IPS-11a (cell line): ENCODE data around the gene PPIG.
"Not testable (repeated sequence)": the region's sequence is repeated elsewhere in the genome, so short reads cannot be mapped to it uniquely, and the experiment has no call there.

Experiments
- H3K4me3 ChIP-seq: one replicate; pipeline ENCODE4 v1.5.1; 2013; ENCODE audit warnings: low read depth, low read length, control low read depth

PPIG gene

DNA sequence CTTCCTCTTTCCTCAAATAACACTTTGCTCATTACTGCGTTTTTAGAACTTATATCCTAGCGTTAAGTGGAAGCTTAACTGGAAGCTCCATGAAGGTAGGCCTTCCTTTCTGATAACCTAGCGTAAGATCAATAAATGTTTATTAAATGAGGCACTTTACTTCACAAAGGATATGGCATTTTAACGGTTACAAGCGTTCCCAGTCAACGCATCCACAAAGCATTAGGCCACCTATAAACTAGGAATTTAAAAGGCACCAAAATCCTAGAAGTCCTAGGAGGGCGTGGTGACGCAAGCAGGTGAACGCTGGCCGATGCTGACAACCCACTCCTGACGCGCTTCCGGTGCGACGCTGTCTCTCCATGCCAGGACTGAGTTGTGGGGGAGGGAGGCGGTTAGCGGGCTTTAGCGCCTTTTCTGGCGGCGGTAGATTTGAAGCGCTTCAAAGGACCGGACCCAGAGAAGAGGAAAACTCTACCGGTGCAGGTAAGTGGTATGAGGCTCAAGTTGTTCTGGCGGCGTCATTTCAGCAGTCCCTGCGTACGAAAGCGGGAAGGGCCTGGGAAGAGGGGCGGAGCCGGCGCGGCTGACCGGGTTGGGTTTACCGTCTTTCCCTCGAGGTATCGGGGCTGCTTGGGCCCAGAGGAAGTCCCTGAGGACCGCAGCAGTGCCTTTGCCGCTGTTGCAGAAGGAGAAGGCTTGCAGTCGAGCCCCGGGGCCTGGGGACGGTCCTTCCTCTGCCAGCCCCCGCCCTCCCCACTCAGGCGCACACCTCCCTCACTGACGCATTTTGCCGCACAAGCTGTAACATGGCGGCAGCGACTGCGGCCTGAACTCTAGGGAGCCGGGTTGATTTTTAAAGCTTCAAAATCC lies at the start of gene PPIG:
TSS of gene PPIG (plus strand) at position 347 of the 873 bp plus-strand sequence. CDS start 19,691 bp downstream, outside the sequence.
- H3K4me3 ChIP-seq, result peak within 1 kb of the TSS; percentile 96

DNA sequence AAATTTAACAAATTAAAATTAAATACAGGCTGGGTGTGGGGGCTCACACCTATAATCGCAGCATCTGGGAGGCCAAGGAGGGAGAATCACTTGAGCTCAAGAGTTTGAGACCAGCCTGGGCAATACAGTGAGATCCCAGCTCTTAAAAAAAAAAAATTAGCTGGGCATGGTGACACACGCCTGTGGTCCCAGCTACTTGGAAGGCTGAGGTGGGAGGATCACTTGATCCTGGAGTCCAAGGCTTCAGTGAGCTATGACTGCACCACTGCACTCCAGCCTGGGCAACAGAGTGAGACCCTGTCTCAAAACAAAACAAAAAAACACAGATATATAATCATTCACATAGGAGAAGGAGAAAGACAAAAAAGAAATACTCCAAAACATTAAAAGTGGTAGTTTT lies 44.7 kb upstream of the PPIG start:
- not testable (repeated sequence) for H3K4me3 ChIP-seq

DNA sequence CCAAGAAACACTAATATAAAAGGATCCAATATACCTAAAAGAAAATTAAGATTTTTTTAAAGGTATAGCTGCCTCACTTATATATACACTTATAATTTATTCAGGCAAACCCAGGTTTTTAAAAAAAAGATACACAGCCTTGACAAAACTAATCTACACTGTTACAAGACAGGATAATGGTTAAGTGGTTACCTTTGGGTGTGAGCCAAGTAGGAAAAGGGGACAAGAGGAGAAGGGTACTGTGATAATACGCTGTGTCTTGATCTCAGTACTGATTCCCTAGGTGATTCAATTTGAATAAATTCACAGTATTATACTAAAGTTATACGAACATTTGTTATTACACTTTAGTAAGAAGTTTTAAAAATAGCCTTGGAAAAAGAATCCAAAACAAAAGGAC lies 44.0 kb upstream of the PPIG start:
- no peak overlapping the region for H3K4me3 ChIP-seq

DNA sequence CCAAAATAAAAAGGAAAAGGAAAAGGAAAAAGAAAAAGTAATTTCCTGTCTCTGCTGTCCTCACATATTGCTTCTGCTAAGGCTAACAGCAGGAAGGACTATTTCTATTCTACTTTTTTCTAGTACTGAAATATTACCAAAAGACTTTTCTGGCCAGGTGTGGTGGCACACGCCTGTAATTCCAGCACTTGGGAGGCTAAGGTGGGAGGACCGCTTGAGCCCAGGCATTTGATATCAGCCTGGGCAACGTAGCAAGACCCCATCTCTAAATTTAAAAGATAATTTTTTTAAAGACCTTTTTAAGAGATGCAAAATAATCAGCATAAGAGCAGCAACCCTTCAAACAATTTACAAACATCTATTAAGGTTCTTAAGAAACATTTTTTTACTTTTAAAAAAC lies 41.7 kb upstream of the PPIG start:
- no peak overlapping the region for H3K4me3 ChIP-seq

DNA sequence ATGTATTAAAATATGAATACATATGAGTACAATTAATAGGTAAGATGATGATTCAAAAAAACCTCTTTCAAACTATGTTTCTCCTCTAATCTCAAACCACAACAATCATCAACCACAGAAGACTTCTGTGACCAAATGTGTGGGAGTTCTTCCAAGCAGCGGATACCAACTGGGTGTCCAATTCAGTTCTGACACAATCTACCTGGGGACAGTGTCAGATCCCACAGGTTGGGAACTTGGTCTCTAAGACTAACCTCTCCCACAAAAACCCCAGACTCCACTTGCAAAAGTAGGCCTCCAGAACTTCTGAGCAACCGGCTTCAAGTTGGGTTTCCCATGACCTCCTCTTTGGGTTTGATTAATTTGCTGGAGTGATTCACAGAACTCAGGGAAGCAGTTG lies 37.4 kb upstream of the PPIG start:
- no peak overlapping the region for H3K4me3 ChIP-seq

DNA sequence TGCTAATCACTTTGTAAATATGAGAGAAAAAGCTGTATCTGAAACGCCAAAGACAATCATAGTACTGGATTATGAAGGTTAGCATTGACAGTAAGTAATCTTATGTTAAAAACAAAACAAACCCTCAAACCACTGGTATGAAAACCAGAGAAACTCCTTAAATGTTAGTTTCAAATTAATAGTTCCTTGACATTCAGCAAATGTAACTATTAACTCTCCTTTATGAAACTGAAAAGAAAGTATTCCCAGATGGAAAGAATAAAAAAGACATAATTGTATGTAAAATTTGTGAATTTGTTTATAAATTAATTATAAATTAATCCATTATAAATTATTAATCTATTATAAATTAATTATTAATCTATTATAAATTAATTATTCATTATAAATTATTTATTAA lies 22.8 kb upstream of the PPIG start:
- no peak overlapping the region for H3K4me3 ChIP-seq

DNA sequence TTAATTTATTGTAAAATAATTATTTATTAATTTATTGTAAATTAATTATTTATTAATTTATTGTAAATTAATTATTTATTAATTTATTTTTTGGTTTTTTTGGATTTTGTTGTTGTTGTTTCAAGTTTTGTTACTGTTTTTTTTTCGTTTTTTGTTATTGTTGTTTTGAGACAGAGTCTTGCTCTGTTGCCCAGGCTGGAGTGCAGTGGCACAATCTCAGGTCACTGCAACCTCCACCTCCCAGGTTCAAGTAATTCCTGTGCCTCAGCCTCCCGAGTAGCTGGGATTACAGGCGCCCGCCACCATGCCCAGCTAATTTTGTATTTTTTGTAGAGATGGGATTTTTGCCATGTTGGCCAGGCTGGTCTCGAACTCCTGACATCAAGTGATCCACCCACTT lies 22.1 kb upstream of the PPIG start:
- H3K4me3 ChIP-seq, result not testable (repeated sequence)

DNA sequence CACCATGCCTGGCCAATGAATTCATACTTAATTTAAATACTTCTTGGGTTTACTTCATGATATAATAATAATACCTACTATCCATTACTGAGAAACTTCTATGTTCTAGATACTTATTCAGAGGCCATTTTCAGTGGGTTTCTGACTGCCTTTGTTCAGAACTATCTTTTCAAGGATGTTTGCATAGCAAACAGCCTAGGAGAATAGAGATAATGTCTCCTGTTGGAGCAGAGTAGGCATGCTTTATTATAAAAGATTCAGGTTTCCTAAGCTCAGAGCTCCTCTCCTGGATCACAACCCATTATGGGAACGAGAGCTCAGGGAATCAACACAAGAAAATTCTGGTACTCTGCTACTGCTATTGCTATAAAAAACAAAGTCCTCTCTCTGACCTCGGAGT lies 21.6 kb upstream of the PPIG start:
- H3K4me3 ChIP-seq, result no peak overlapping the region

DNA sequence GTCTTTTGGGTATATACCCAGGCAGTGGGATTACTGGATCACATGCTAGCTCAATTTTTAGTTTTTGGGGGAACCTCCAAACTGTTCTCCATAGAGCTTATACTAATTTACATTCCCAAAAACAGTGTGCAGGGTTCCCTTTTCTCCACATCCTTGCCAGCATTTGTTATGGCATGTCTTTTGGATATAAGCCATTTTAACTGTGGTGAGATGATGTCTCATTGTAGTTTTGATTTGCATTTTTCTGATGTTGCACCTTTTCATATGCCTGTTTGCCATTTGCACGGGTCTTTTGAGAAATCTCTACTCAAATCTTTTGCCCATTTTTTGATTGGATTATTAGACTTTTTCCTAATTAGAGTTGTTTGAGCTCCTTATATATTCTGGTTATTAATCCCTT lies 18.5 kb upstream of the PPIG start:
- no peak overlapping the region for H3K4me3 ChIP-seq

DNA sequence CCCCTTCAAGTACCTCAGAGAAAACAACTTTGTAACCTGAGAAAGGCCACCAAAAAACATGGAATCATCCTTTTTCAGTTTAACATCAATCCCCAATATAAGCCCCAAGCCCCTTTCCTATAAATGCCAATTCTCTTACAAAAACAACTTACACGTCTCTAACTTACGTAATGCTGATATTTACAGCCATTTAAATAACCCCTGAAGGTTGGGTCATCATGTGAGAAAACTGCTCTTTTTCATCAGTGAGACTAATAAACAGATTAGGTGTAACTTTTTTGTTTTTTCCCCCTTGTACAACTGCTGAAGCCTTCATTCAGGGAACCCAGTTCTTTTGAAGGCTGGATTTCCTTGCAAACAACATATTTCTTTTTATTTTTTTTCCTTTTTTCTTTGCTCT lies 14.2 kb upstream of the PPIG start:
- no peak overlapping the region for H3K4me3 ChIP-seq

DNA sequence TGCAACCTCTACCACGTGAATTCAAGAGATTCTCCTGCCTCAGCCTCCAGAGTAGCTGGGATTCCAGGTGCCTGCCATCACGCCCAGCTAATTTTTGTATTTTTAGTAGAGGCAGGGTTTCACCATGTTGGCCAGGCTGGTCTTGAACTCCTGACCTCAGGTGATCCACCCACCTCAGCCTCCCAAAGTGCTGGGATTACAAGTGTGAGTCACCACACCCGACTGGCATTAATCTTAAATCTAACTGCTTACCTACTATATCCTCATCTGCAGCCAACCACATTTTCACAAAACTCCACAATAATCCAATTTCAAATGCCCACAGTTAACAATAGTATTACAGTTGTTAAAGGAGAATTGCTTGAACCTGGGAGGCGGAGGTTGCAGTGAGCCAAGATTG lies 13.4 kb upstream of the PPIG start:
- H3K4me3 ChIP-seq, result not testable (repeated sequence)

DNA sequence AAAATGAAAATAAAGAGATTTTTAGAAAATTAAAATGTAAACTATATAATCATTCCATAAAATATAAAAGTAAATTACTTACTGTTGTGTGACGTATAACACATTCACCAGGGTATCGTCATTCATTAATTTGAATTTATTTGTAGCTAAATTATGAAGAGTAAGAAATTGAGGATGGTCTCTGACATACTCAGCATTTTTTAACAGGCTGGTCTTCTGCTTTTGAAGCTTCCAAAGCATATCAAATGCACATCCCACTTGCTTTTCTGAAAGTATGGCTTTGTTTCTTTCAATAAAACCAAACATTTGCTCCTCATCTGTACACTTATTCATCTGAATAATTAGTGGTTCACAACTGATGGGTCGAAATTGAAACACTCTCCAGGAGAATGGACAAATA lies 12.6 kb upstream of the PPIG start:
- H3K4me3 ChIP-seq, result no peak overlapping the region

DNA sequence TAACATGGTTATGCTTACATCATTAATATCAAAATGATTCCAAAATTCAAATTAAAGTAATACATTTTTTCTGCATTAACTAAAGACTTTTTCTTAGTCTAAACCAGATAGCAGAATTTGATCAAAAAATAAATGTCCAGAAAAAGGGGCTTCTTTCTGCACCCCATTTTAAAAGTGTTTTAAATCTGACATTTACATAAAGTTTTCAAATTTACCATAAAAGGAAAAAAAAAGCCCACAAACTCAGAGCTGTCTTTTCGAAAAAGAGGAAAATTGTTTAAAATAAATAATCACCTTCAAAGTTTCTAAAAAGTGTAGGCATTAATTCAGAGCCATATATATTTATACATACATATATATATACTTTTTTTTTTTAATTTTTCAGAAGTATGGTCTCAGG lies 12.0 kb upstream of the PPIG start:
- no peak overlapping the region for H3K4me3 ChIP-seq

DNA sequence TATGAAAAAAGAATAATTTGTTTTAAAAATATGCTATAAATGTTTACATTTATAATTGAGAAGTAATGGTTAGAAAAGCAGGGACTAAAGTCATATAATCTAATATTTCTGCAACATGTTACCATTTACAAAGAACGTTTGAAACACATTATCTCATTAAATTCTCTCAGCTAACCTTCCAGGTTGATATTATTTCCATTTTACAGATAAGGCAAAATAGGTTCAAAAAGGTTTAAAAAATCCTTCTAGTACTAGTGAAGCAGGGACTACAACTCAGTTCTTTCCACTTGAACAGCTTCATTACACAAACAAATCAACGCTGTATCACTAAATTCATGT lies 11.4 kb upstream of the PPIG start:
- H3K4me3 ChIP-seq, result peak overlapping the region; percentile 88

DNA sequence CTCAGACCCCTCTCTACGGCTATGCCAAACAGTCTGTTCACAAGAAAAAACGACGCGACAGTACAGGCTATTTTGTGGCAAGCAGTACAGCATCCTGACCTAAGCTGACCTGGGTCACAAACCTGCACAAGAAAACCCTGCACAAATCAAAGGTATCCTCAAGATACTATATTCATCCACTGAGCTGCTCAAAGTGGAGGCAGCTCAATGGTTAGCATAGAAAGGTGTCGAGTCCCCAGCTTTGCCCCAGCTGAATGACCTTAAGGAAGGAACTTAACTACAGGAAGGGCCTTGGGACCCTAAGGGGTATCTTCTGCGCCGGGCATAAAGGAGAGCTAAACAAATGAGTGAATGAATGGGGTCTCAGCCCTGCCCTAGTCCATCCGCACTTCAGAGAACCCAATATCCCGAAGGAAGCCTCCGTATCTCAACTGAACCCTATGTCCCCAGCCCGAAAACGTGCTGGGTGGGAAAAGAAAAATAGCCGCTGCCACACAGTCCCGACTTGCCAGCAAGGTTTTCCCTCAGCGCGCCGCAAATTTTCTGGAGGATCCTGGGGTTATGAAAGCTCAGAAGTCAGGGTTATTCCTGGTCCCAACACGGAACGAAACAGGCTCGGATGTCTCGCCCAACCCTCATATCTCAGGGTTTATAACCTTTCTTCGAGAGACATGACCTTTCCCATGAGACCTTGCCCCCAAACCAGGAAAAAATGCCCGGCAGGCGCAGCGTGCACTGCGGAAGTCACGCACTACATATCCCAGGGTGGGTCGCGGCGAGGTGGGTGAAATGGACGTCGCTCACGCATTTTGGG lies 10.8 kb upstream of the PPIG start, which contains the start of gene FASTKD1:
TSS of gene FASTKD1 (minus strand) at position 706 of the 814 bp plus-strand sequence. CDS start 1,836 bp downstream, outside the sequence.
- H3K4me3 ChIP-seq, result peak within 1 kb of the TSS; percentile 88

DNA sequence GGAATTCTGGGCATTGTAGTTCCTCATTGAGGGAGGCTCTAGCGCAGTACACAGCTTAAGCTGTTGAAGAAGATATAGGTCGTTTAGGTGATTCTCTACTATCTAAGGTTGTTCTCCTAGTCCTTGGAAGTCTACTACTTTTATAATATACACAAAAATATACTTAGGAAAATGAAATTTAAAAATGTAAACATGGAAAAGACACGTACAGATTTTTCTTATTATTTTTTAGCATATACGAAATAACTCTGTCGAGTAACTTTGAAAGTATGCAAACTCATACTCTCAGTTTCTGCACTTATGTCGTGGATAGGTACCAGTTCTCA lies 10.2 kb upstream of the PPIG start:
- H3K4me3 ChIP-seq, result peak overlapping the region; percentile 88

DNA sequence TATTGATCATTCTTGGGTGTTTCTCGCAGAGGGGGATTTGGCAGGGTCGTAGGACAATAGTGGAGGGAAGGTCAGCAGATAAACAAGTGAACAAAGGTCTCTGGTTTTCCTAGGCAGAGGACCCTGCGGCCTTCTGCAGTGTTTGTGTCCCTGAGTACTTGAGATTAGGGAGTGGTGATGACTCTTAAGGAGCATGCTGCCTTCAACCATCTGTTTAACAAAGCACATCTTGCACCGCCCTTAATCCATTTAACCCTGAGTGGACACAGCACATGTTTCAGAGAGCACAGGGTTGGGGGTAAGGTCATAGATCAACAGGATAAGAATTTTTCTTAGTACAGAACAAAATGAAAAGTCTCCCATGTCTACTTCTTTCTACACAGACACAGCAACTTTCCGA lies 9.6 kb upstream of the PPIG start:
- not testable (repeated sequence) for H3K4me3 ChIP-seq

DNA sequence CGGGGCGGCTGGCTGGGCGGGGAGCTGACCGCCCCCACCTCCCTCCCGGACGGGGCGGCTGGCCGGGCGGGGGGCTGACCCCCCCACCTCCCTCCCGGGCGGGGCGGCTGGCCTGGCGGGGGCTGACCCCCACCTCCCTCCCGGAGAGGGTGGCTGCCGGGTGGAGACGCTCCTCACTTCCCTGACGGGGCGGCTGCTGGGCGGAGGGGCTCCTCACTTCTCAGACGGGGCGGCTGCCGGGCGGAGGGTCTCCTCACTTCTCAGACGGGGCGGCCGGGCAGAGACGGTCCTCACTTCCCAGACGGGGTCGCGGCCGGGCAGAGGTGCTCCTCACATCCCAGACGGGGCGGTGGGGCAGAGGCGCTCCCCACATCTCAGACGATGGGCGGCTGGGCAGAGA lies 8.9 kb upstream of the PPIG start:
- not testable (repeated sequence) for H3K4me3 ChIP-seq

DNA sequence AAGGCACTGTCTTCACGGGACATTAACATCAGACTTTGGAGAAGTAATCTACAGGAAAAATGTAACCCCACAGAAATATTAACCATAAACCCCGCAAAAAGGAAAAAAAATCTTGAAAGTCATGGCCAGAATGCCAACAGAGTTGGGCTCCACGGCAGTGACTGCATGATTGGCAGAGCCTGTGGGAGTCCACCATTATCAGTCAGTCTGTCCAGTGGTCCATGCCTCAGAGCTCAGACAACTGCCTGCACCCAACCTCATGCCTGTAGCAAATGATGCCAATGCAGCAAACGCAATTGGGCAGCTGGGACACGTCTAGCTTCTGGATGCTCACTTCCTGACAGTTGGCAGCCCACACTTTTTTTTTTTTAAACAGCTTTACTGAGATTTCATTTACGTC lies 5.1 kb upstream of the PPIG start:
- H3K4me3 ChIP-seq, result no peak overlapping the region

DNA sequence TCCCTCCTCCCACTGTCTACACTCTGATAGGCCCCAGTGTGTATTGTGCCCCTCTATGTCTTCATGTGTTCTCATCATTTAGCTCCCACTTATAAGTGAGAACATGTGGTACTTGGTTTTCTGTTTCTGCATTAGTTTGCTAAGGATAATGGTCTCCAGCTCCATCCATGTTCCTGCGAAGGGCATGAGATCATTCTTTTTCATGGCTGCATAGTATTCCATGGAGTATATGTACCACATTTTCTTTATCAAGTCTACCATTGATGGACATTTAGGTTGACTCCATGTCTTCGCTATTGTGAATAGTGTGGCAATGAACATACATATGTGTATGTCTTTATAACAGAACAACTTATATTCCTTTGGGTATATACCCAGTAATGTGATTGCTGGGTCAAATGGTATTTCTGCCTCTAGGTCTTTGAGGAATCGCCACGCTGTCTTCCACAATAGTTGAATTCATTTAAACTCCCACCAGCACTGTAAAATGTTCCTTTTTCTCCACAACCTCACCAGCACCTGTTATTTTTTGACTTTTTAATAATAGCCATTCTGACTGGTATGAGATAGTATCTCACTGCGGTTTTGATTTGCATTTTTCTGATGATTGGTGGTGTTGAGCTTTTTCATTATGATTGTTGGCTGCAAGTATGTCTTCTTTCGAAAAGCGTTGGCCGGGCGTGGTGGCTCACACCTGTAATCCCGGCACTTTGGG lies 1.4 kb upstream of the PPIG start:
- not testable (repeated sequence) for H3K4me3 ChIP-seq

DNA sequence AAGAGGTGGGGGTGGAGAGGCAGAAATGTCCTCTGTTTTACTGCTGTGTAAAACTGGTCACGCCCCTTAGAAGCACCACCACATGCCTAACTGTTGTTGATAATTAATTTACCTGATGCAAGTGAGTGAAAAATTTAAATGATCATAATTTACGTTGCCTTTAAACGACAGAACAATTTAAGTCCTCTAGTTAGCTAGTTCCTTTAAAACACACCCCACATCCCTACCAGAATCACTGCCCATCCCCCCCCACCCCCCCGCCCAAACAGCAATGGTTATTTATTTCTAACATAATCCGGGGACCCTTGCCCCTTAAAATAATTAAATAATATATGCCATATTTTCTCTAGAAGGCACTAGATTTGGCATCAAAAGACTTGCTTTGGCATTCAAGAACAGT lies 633 bp upstream of the PPIG start:
- no peak overlapping the region for H3K4me3 ChIP-seq

DNA sequence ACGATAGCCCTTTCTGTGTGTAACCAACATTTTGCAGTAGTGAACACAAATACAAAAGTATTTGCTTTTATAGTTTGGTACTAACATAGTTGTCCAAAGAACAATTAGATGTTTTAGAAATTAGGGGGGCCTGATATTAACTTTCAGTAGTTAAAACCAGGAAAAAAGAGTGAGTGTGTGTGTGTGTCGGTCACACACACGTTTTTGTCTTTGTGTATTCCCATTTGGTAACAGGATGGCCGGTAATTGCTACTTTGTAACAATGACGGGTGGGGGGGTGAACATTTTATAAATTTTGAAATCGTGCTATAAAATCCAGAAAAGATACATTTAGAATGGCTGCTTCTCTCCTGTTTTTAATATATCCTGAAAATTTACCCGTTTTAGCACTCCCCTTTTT lies 1.5 kb downstream of the PPIG start:
- H3K4me3 ChIP-seq, result peak overlapping the region; percentile 96
